Fibroblast of gingiva (primary cell): Measurements from ENCODE around the gene MROH7.

Source experiments
- DNase-seq: peaks from one replicate; pipeline ENCODE4 v3.0.0-alpha.2; 2011; ENCODE audit warnings: low read depth

The MROH7 gene

DNA sequence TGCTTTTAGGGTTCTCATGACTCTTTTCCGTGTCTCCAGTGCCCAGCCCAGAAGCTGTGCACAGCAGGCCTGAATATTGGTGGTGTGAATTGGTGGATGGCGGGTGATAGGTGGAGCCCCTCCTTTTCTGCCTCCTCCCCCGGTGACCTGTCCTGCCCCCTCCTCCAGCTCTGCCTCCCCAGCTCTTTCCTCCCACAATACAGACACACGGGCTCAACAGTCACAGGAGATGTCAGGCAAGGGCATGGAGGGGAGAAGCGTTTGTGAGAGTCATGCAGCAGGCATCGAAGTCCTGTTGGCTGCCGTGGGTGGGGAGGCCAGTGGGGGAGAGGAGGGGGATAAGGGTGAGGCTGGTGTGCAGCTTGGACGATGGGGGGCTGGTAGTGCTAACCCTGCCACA, 56.8 kb downstream of the MROH7 start:
- no peak for DNase-seq

DNA sequence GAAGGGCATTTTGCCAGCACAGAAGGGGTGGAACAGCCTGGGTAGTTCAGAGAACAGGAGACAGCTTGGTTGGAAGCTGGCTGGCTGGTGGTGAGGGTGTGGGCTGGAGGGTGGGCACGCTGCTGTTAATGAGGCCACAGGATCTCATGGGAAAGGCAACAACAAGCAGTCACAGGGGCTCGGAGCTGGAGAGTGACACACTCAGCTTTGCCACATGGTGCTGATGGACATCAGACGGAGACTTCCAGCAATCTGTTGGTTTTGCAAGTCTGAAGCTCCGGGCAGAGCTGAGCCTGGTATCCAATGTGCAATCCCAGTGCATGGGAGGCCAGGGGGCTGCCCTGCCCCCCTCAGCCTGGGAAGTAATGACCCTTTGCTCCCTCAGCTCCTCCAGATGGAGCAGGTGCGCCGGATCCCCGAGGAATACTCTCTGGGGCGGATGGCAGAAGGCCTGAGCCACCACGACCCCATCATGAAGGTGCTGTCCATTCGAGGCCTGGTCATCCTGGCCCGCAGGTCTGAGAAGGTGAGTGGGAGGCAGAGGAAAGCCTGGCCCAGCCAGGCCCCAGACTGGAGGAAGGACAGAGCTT, 58.4 kb downstream of the MROH7 start:
- DNase-seq, result no peak

DNA sequence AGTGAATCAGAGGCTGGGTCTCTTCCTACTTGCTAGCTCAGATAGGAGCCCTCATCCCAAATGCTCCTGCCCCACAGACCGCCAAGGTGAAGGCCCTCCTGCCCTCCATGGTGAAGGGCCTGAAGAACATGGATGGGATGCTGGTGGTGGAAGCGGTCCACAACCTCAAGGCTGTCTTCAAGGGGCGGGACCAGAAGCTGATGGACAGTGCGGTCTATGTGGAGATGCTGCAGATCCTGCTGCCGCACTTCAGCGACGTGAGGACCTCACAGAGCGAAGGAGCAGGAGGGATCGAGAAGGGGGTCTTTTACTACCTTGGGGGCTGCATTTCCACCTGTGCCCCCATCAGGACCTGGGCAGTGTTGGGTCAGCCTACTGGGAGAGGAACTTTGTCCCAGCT, 59.5 kb downstream of the MROH7 start:
- DNase-seq, result no peak

DNA sequence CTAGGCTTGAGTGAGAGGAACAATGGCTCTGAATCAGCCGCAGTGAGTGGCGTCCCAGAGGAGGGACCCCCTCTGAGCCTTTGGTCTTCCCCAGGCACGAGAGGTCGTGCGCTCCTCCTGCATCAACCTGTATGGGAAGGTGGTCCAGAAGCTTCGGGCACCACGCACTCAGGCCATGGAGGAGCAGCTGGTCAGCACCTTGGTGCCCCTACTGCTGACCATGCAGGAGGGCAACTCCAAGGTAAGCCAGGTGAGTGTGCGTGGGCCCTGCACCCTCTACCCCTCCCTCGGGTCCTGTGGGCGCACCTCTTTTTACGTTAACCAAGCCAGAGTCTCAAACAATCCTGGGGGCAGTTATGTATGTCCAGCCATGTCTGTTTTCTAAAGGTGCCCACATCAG, 60.4 kb downstream of the MROH7 start:
- no peak for DNase-seq

DNA sequence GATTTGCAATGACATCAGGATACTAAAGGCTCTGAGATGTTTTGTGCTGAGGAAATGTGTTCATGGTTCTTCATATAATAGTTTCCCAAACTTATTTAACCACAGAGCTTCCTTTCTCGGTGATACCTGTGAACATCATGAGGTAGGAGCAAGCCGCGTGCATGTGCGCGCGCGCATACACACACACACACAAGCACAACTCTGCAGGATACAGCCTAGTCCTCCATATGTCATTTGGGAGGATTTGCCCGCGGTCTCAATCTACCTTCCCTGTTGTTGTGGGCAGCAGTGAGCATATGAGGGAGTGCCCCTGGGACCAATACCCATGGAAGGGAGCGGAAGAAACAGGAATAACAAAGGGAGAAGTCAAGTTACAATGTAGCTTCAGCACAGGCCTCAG, 61.9 kb downstream of the MROH7 start:
- no peak for DNase-seq

DNA sequence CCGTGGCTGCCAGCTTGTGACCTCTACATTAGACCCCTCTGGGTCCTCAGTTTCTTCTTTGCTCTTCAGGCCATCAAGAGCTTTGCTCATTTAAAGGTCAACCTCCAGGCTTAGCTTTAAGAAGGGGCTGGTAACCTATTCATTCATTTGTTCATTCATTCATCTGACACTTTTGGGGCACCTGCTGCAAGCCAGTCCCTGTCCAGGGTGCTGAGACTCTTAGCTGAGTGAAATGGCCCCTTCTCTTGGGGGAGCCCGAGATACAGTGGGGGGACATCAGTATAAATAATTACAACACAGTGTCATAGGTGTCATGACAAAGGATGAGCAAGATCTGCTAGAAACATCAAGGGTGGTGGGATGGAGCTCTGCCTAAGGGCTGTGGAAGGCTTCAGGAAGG, 63.6 kb downstream of the MROH7 start:
- no peak for DNase-seq

DNA sequence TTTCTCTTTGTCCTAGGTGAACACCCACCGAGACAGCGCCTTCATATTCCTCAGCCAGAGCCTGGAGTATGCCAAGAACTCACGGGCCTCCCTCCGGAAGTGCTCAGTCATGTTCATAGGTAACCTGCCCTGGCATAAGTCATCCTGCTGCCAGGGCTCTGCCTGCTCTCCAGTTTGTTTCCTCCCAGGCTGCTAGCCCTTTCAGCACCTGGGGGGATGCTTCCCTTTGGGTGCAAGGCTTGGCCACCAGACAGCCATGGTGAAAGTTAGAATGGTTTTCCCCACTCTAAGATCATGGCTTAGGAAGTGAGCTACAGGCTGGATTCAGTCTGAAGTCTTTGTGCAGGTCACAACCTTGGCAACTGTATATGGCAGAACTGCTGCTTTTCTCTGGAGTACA, 64.8 kb downstream of the MROH7 start:
- DNase-seq, result no peak

DNA sequence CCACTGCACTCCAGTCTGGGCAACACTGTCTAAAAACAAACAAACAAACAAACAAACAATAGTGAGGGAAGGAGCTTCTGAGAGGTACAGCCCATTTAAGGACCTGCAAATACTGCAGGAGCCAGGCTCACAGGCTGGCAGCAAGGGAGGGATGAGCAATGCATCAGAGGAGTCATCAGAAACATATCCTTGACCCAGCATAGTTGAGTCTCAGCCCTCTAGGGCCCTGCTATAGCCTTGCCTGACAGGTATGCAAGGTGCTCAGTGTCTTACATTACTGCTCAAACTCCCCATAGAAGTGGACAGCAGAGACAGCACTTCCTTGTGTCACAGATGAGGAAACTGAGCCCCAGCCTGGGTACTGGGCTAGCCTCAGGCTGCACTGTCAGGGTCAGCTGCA, 66.8 kb downstream of the MROH7 start:
- DNase-seq, result no peak

DNA sequence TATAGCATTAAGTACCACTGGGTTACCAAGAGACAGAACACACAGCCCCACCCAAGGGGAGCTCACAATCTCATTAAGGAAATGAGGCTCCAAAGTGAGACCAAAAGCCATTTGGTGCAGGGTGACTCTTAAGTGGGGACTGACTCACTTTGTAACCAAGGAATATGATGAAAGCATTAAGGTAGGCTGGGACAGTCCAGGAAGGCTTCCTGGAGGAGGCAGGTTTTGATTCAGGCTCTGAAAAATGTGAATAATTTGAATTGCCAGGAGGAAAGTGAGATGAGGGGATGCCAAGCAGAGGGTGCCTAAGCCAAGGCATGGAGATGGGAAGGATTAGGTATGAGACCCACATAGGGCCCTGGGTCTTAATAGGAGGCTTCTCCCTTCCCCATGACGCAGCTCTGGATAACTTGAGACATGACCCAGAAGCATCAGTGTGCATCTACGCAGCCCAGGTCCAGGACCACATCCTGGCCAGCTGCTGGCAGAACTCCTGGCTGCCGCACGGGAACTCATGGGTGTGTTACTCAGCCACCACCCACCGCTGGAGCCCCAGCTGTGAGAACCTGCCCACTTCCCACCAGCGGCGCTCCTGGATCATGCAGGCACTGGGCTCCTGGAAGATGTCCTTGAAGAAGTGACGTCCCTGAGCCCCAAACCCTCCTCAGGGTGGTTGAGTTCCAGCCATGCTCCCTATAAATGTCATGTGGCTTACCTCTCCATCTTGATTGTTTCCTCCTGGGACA, 68.1 kb downstream of the MROH7 start:
- DNase-seq, result no peak

DNA sequence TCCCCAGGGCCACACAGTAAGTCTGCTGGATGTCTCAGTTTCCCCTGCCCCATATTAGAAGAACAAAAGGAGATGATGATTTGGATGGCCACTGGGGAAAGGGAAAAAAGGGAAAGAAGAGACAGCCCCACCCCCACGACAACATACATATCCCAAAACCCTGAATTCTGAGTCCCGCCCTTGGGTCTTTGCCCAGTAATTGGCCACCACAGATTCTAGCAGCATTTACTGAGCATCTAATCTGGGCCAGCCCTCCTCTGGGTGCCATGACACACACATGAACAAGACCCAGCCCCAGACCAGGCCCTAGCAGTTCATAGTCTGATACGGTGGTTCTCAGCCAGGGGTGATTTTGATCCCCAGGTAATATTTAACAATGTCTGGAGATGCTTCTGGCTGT, 68.8 kb downstream of the MROH7 start:
- DNase-seq, result no peak

DNA sequence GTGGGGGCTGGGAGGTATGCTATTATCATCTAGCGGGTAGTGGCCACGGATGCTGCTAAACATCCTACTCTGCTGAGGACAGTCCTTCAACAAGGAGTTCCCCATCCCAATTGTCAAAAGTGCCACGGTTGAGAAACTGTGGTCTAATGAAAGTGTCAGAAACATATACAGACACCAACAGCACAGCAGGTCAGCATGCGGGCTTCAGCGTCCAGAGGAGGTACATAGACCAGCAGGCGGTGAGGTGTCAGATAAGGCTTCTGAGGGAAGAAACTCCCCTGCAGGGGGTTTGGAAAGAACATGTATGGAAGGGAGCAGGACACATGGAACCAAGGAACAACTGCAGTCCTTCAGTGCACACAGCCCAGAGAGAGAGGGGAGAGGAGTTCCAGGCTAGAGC, 69.3 kb downstream of the MROH7 start:
- no peak for DNase-seq

DNA sequence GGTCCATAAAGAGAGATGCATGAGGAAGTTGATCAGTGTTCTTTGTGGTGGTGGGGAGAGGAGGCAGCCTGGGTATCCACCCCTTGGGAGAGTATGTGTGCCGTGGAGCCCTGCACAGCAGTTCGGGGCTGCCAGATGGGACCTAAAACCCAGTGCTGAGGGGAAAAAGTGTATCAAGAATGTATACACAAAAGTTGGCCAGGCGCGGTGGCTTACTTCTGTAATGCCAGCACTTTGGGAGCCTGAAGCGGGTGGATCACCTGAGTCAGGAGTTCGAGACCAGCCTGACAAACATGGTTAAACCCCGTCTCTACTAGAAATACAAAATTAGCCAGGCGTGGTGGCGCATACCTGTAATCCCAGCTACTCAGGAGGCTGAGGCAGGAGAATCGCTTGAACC, 70.0 kb downstream of the MROH7 start:
- DNase-seq, result no peak

DNA sequence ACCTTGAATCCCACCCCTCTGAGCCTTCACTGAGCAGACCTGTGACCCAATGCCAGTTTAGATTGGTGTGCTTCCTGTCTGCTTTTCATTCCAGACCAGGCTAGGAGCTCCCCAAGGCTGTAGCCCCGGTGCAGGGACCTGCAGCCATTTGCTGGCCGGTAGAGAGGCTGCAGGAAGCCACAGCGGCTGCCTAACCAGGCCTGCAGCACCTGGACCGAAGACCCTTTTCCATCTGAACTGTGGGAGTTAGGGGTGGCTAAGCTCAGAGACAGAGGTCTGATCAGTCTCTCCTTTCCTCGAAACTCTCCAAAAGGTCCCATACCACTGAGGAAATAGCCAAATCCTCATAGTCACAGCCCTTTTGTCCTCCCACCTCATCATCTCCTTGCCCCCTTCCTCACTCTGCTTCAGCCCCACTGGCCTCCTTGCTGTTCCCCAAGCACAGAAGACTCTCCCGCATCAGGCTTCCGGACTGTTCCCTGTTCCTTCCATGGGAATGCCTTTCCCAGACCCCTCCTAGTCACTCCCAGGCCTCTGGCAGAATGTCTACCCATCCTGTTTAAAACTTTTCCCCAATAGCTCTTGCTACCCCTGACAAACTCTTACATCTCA, 73.4 kb downstream of the MROH7 start:
- no peak for DNase-seq

DNA sequence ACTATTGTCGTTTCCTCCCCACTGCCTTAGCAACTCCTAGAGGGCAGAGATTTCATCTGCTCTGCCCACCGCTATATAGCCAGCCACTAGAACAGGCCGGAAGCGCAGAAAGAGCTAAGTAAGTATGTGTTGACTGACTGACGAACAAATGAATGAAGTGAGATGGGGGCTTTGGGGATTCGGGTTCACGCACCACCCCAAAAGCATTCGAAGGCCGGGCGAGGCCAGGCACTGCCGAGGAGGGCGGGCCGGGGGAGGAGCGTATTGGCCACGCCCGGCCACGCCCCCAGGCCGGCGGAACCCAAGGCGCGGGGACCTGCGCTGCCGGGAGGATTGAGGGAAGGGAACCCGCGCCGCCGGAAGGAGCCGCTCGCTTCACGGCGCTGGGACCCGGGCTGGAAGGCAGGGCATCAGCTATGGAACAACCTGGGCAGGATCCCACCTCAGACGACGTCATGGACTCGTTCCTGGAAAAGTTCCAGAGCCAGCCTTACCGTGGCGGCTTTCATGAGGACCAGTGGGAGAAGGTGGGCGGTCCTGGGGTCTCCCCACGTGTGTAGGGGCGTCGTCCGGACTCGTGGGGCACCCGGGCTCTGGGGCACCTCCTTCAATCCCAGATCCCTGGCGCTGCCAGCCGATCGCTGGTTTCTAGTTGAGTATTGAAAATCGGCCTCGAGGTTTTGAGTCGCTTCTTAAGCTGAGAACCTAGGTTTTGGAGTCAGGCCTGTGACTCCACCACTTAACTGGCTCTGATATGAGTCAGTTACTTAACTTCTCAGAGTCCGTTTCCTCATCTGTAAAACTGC, 74.1 kb downstream of the MROH7 start, which contains the start of gene TTC4:
TTC4 (plus strand) TSS at position 369 of the 806 bp plus-strand sequence; CDS start at position 417, 48 bp downstream.
- DNase-seq, result peak; percentile 75

DNA sequence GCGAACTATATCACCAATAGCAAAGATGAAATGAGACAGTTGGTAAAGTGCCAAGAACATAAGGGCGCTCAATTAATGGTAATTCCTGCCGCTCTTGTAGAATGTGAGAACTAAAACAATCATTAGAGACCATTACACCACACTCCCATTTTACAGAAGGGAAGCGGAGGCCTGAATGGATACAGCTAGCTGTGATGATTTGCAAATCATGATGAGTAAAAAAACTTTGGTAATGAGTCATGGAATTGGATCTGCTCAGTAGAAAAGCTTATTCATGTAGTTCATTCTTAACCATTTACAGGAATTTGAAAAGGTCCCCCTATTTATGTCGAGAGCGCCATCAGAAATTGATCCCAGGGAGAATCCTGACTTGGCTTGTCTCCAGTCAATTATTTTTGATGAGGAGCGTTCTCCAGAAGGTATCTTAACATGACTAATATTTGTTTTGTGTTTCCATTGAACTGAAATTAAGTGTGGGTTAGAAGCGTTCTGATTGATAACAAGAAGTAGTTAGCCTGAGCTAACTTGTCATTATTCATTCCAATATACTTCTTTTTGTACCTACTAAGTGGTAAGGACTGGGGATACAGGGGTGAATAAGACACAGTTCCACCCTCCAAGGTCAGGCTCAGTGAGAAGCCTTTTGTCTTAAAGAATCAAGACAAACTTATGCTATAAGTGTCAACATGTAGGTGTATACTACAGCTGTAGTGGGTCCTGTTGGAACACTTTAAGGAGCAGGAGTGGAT, 74.9 kb downstream of the MROH7 start:
- peak; percentile 52 for DNase-seq

DNA sequence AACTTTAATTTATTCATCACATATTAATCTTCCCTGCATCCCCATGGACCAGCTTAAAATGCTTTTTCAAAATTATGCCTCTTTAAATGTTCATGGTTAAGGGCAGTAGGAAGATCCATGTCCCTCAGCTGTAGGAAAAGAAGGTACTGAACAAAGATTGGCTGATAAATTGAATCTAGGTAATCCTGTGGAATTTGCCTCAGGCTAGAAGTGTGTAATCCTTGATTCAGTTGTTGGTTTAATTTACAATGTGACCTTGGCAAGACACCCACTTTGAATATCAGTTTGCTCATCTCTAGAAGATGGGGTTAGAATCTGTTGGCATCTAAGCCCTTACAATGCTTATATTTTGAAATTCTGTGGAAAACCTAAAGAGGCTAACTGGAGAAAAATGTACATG, 80.1 kb downstream of the MROH7 start:
- no peak for DNase-seq

DNA sequence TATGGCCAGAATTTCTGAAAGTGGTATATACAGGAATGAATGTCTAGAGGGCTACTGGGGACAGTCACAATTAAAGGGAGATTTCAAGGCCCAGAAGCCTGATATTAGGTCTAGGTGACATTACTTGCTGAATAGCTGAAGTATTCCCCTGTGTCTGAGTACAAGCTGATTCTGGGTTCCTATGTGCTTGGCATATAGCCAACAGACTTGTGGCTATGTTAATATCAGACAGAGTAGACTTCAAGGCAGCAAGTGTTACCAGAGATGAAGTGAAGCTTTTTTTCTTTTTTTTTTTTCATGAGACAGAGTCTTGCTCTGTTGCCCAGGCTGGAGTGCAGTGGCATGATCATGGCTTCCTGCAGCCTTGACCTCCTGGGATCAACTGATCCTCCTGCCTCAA, 82.4 kb downstream of the MROH7 start:
- DNase-seq, result no peak

DNA sequence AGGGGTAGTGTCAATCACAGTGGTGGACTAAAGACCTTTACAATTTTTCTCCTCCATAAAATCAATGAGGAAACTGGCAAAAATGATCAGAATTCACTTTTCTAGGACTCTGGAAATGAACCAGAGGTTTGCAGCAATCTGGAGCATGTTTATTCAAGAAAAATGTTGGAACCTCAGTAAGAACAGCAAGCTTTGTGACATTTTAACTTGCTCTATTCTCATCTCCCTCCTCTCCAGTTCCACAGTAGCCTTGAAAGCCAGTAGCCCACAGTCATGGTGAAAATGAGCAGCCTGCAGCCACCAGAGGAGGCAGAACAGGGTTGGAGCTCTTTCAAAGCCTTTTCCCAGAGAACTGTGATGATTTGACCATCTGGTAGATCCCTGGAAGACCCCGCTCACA, 83.2 kb downstream of the MROH7 start:
- DNase-seq, result no peak

DNA sequence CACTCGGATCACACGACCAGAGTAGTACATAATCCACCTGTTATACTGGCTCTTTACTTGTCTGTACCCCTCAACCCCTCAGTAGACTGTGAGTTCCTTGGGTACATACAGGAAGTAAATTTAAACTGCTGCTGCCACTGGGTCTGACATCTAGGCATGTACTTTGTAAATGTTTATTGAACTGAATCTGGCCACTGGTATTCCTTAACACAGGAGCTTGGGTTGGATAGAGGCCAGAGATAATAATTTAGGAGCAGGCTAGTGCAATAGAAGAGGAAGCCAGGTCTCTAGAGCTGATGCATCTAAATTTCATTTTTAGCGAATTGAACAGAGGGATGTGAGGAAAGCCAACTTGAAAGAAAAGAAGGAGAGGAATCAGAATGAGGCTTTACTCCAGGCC, 86.4 kb downstream of the MROH7 start:
- no peak for DNase-seq

DNA sequence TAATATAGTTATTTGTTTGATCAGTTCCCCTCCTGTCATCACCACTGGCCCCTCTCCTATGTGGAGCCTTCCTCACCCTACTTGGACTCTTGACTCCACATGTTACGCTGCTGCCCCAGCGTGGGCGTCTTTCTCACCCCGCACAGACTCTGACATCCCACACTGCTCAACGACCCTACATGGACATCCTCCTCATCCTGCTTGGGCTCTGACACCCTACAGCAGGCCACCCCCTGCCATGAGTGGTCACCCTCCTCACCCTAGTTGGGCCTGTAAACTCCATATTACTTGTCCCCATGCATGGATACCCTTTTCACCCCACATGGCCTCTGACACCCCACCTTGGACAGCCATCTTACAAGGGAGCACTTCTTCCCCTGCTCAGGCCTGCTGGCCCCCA, 95.1 kb downstream of the MROH7 start:
- DNase-seq, result no peak

DNA sequence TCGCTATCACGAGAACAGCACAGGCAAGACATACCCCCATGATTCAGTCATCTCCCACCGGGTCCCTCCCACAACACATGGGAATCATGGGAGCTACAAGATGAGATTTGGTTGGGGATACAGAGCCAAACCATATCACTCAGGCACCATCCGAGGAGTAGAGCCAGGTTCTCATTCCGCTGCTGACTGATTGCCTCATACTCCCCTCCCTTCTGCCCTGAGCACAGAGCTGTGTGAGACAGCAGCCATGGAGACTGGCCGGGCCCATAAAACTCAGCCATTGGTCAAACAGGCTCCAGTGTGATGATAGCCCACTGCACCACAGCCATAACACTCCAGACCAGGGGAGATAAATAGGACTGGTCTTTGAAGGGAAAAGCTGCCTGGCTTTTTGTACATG, 96.7 kb downstream of the MROH7 start:
- DNase-seq, result no peak

DNA sequence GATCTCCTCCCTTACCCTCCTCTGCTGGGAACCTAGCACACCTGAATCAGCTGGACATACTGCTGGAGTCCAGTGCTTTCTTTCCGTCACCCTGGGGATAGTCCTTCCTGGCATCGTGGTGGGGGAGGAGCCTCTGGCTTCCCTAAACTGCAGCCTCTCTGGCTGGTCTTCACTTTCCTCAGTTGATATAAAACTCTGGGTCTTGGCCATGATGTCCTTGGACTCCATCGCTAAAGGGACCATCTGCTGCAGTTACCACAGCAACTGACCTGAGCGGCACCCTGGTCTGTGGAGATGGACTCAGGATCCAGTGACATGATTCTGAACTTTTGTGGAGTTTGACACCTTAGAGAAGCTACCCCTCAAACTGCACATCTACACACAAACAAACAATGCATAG, 99.9 kb downstream of the MROH7 start:
- no peak for DNase-seq
